ENCODE results near the gene CAV1. TPM values are rescaled to one million over a fixed set of nuclear protein-coding genes. Genes with fewer than 3 reads are reported as not detected.

The CAV1 gene
- total and polyA plus RNA-seq, 2 donors (not counting 1 experiment from before 2014, with no cell fraction given) = 461 to 1,245 TPM

- no peak for DNase-seq (ENCODE audit: low read depth in 2 of 2)
- Histone ChIP-seq H4K20me1 (ENCODE audit: control insufficient read depth, extremely low read depth, insufficient read depth, low read length) (no peaks in the 10 kb centered on the region), H3K36me3 (ENCODE audit: control insufficient read depth, insufficient read depth, low read length) (no peaks in the 10 kb centered on the region), H3K27me3 (ENCODE audit: control insufficient read depth, insufficient read depth, low read length) (no peaks in the 10 kb centered on the region), H3K4me2 (ENCODE audit: extremely low read depth, insufficient read depth, low read length) (no peak overlapping the region), H3K4me3 (replicated peaks in 1 of 4; ENCODE audit: control extremely low read depth in 1 of 4, insufficient read depth in 1 of 4, low read depth in 3 of 4, low read length in 4 of 4) (no peak overlapping the region), H3K4me1 (ENCODE audit: control insufficient read depth, extremely low read depth, insufficient read depth, low read length) (no peaks in the 10 kb centered on the region), H3K27ac (ENCODE audit: insufficient read depth, low read length) (no peak overlapping the region), H3K79me2 (ENCODE audit: control insufficient read depth, insufficient read depth, low read length) (no peaks in the 10 kb centered on the region), H3K9me3 (ENCODE audit: control insufficient read depth, insufficient read depth, low read depth, low read length) (no peaks in the 10 kb centered on the region), H2AFZ (ENCODE audit: low read length) (no peak overlapping the region), H3K9ac (ENCODE audit: insufficient read depth, low read length) (no peak overlapping the region)
- TF ChIP-seq CTCF (conservative IDR thresholded peaks at IDR 0.05 in 1 of 2, IDR thresholded peaks at IDR 0.05 in 1 of 2; ENCODE audit: low read depth in 1 of 2, low read length in 2 of 2) (no peak), EZH2 (IDR thresholded peaks at IDR 0.05; ENCODE audit: low read length, missing control alignments) (no peak)
Measured at GRCh38 chr7:116610721-116611120, 85.9 kb downstream of the CAV1 start.

Other genes with a start within 250 kb of the CAV1 start
- 60.1 and 119 TPM in 2 replicates for gene CAV2, start 25.3 kb upstream of the CAV1 start, total RNA-seq
- gene CAV2, start 25.3 kb upstream of the CAV1 start, polyA plus RNA-seq = 217 and 288 TPM in 2 replicates
- 29.8 and 44.4 TPM in 2 replicates for gene MET, start 147.2 kb downstream of the CAV1 start, total RNA-seq
- 33.4 and 42.1 TPM in 2 replicates for gene MET, start 147.2 kb downstream of the CAV1 start, polyA plus RNA-seq

Measured in fibroblast of lung (primary cell).